Measurements from ENCODE around the gene MYOM3.

Gene MYOM3

GRCh38 chr1:24085007-24085406, 26.9 kb downstream of the MYOM3 start:
- no peak for TF ChIP-seq EGR1 (IDR thresholded peaks at IDR 0.05)
- no peak for TF ChIP-seq USF1 (IDR thresholded peaks at IDR 0.05)
- no peak for TF ChIP-seq TEAD4 (IDR thresholded peaks at IDR 0.05)
- TF ChIP-seq RAD21 (IDR thresholded peaks at IDR 0.05; ENCODE audit: low read depth), result no peak
- TF ChIP-seq EP300 (IDR thresholded peaks at IDR 0.05; ENCODE audit: borderline replicate concordance), result no peak
- no peak for TF ChIP-seq CEBPB (IDR thresholded peaks at IDR 0.05)
- TF ChIP-seq TCF12 (IDR thresholded peaks at IDR 0.05; ENCODE audit: low read depth), result no peak
- no peak for TF ChIP-seq YY1 (IDR thresholded peaks at IDR 0.05; ENCODE audit: low read depth)

- TF ChIP-seq FOXM1 (IDR thresholded peaks at IDR 0.05; ENCODE audit: borderline replicate concordance, low read depth) (no peak), RAD21 (IDR thresholded peaks at IDR 0.05; ENCODE audit: low read depth) (no peak)
Observed at GRCh38 chr1:24084050-24084449, 27.9 kb downstream of the MYOM3 start.

GRCh38 chr1:24082372-24082771, 29.6 kb downstream of the MYOM3 start:
- TF ChIP-seq TCF12 (IDR thresholded peaks at IDR 0.05; ENCODE audit: low read depth) (no peak), EP300 (IDR thresholded peaks at IDR 0.05; ENCODE audit: borderline replicate concordance) (no peak), USF1 (IDR thresholded peaks at IDR 0.05) (no peak), YY1 (IDR thresholded peaks at IDR 0.05; ENCODE audit: low read depth) (no peak), CEBPB (IDR thresholded peaks at IDR 0.05) (no peak), NFIC (IDR thresholded peaks at IDR 0.05) (no peak), EGR1 (IDR thresholded peaks at IDR 0.05) (no peak), FOXM1 (IDR thresholded peaks at IDR 0.05; ENCODE audit: borderline replicate concordance, low read depth) (no peak), TAF1 (IDR thresholded peaks at IDR 0.05; ENCODE audit: low read depth) (no peak), MAX (IDR thresholded peaks at IDR 0.05) (no peak)

- TF ChIP-seq EGR1 (IDR thresholded peaks at IDR 0.05), result no peak
- no peak for TF ChIP-seq TCF12 (IDR thresholded peaks at IDR 0.05; ENCODE audit: low read depth)
- TF ChIP-seq EP300 (IDR thresholded peaks at IDR 0.05; ENCODE audit: borderline replicate concordance), result no peak
- TF ChIP-seq TEAD4 (IDR thresholded peaks at IDR 0.05), result no peak
- TF ChIP-seq CREB1 (IDR thresholded peaks at IDR 0.05; ENCODE audit: low read depth), result no peak
- no peak for TF ChIP-seq MAX (IDR thresholded peaks at IDR 0.05)
- no peak for TF ChIP-seq YY1 (IDR thresholded peaks at IDR 0.05; ENCODE audit: low read depth)
Observed at GRCh38 chr1:24081190-24081589, 30.7 kb downstream of the MYOM3 start.

- TF ChIP-seq EP300 (IDR thresholded peaks at IDR 0.05; ENCODE audit: borderline replicate concordance) (no peak), ZBTB7A (IDR thresholded peaks at IDR 0.05; ENCODE audit: low read depth) (no peak), RAD21 (IDR thresholded peaks at IDR 0.05; ENCODE audit: low read depth) (no peak), FOXM1 (IDR thresholded peaks at IDR 0.05; ENCODE audit: borderline replicate concordance, low read depth) (no peak), TEAD4 (IDR thresholded peaks at IDR 0.05) (no peak), MAX (IDR thresholded peaks at IDR 0.05) (no peak), TCF12 (IDR thresholded peaks at IDR 0.05; ENCODE audit: low read depth) (no peak), TAF1 (IDR thresholded peaks at IDR 0.05; ENCODE audit: low read depth) (no peak), EGR1 (IDR thresholded peaks at IDR 0.05) (no peak), REST (IDR thresholded peaks at IDR 0.05; ENCODE audit: low read depth) (no peak), YY1 (IDR thresholded peaks at IDR 0.05; ENCODE audit: low read depth) (no peak), NFIC (IDR thresholded peaks at IDR 0.05) (no peak)
Observed at GRCh38 chr1:24080131-24080530, 31.8 kb downstream of the MYOM3 start.

- no peak for TF ChIP-seq NFIC (IDR thresholded peaks at IDR 0.05)
- no peak for TF ChIP-seq FOXM1 (IDR thresholded peaks at IDR 0.05; ENCODE audit: borderline replicate concordance, low read depth)
- TF ChIP-seq EGR1 (IDR thresholded peaks at IDR 0.05), result no peak
- TF ChIP-seq TCF12 (IDR thresholded peaks at IDR 0.05; ENCODE audit: low read depth), result no peak
- TF ChIP-seq MAX (IDR thresholded peaks at IDR 0.05), result no peak
- TF ChIP-seq USF1 (IDR thresholded peaks at IDR 0.05), result no peak
- TF ChIP-seq TEAD4 (IDR thresholded peaks at IDR 0.05), result no peak
- no peak for TF ChIP-seq EP300 (IDR thresholded peaks at IDR 0.05; ENCODE audit: borderline replicate concordance)
- no peak for TF ChIP-seq YY1 (IDR thresholded peaks at IDR 0.05; ENCODE audit: low read depth)
- no peak for TF ChIP-seq TAF1 (IDR thresholded peaks at IDR 0.05; ENCODE audit: low read depth)
- TF ChIP-seq ZBTB7A (IDR thresholded peaks at IDR 0.05; ENCODE audit: low read depth), result no peak
- no peak for TF ChIP-seq CREB1 (IDR thresholded peaks at IDR 0.05; ENCODE audit: low read depth)
- TF ChIP-seq CEBPB (IDR thresholded peaks at IDR 0.05), result no peak
- TF ChIP-seq RAD21 (IDR thresholded peaks at IDR 0.05; ENCODE audit: low read depth), result no peak
- no peak for TF ChIP-seq REST (IDR thresholded peaks at IDR 0.05; ENCODE audit: low read depth)
Observed at GRCh38 chr1:24077278-24077978, 34.5 kb downstream of the MYOM3 start.

Measured in Ishikawa (cell line).